Spleen (tissue), 7 donors: ENCODE measurements around the gene DBI.

ENCODE experiments used
- CTCF ChIP-seq, 11 experiments: fragments of 200-600 bp in 7 of 11; fragments of 450-650 bp in 4 of 11; sonication (generic) in 4 of 11; IDR thresholded peaks in 8 of 11; conservative IDR thresholded peaks in 3 of 11; 1 replicate in 7 of 11; 2 replicates in 4 of 11; pipeline versions ENCODE4 v1.4.0 to v1.8.0; 2016 to 2021; ENCODE audit warnings: antibody characterized with exemption in 11 of 11, inconsistent platforms in 4 of 11, mild to moderate bottlenecking in 1 of 11
- POLR2A ChIP-seq, 3 donors: fragments of 450-650 bp; IDR thresholded peaks; one replicate each; pipeline ENCODE4 v1.5.1; 2017; ENCODE audit warnings: antibody characterized with exemption in 3 of 3, mild to moderate bottlenecking in 1 of 3
- POLR2AphosphoS5 ChIP-seq, 3 donors: sonication (generic); formaldehyde crosslinking; IDR thresholded peaks; one replicate each; pipeline ENCODE4 v1.5.1; 2017; ENCODE audit warnings: antibody characterized with exemption in 3 of 3
- donor health status: DM: no; HTN: no; CAD: no; lungs with moderate emphysema.
- donor health status: DM: no; HTN: no; CAD: no.
- donor health status: DM: no; HTN: no; CAD: no.

- TF ChIP-seq CTCF (IDR thresholded peaks at IDR 0.05 in 8 of 11, conservative IDR thresholded peaks at IDR 0.05 in 3 of 11): no peak
- no peak for TF ChIP-seq POLR2AphosphoS5 (IDR thresholded peaks at IDR 0.05)
- no peak for TF ChIP-seq POLR2A (IDR thresholded peaks at IDR 0.05)
These were observed 32.9 kb upstream of the DBI start for GRCh38 chr2:119333833-119334232.
